Muscle of back (tissue), 11 donors: ENCODE results near the gene RADIL. TPM values are rescaled to one million over a fixed set of nuclear protein-coding genes. Genes with fewer than 3 reads are reported as not detected.

Experiments used
- DNase-seq, 3 donors: peaks; one replicate each; pipeline versions ENCODE4 v3.0.0 to v3.0.0-alpha.2; 2013
- polyA plus RNA-seq, 10 donors: library from polyadenylated mRNA; unstranded; fragments of 120-200 nt; gene quantifications; one replicate each; pipeline ENCODE4 v1.2.1, GENCODE V29; 2013; ENCODE audit not compliant: insufficient read length in 10 of 10

The RADIL gene
- polyA plus RNA-seq, 10 donors: 2.9 to 6.0 (median 3.7) TPM

DNA sequence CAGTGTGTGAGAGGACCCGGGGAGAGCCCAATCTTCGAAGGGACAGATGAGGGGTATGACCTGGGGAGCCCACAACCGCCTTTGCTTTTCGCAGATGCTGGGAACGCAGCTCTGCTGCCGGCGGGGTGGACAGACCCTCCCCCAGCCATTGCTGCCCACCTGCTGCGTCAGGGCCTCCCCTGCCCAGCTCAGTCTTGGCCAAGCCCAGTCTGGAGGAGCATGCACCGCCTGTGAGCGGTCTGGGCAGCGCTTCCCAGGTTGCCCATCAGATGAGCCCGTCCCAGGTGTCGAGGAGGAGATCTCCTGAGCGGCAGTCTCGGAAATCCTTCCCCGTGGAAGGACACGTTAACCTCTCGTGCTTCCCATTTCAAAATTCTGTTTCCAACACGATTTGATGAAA lies 125.4 kb downstream of the RADIL start:
- DNase-seq: no peak

- DNase-seq: no peak
Measured at GRCh38 chr7:4755045-4755444, 128.5 kb downstream of the RADIL start.

GRCh38 chr7:4754433-4755010 lies 129.0 kb downstream of the RADIL start:
- DNase-seq: no peak

DNA sequence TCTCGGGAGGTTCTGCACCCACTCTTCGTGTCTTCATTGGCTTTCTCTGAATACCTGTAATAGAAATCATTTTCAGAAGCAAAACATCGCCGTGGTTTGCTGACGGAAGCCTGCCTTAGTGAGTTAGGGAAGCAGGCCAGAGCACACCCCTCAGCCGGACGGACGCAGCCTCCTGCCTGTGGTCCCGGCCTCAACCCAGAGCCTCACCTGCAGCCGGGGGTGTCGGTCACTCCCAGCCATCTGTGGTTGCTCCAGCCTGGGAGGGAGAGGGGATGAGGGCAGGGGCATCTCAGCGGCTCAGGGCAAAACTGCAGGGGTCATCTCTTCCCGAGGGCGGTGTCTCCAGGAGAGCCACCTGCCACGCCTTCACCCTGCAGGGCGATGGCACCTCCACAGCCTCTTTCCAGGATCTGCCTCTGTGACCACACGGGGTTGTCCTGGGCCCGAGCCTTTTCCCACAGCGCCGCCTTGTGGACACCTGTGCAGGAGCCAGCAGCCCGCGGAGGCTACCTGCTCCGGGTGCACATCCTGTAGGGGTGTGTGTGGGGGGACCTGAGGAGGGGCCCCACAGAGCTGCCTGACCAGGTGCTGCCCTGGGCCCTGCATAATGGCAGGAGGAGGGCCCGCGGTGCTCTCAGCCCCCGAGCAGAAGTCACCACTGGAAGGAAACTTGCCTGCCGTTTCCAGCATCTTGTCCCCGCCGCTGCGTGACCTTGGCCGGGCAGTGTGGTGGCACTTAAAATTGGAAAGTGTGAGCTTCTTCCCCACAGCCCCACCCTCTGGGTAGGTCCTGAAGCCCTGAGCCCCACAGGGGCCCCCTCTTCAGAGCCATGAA lies 129.7 kb downstream of the RADIL start:
- peak in 2 of 3 donors; percentile 70 to 75 for DNase-seq

GRCh38 chr7:4751398-4751947 lies 132.0 kb downstream of the RADIL start:
- DNase-seq: no peak

DNA sequence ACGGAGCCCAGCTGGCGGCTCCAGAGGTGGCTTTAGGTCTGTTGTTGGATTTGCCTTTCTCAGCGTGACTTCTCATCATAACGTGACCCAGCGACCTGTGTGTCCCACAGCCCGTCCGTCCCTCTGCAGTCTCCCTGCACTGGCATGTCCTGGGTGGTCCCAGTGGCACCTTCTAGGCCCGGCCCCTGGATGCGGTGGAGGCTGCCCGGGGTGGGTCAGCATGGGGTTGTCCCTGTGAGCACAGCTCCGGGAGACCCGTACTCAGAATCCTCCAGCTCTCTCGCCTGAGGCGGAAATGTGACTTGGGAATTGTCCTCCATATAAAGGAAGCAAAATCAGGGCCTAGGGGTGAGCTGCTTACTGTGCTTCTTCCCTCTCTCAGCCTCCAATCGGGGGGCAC lies 133.7 kb downstream of the RADIL start:
- no peak for DNase-seq

- DNase-seq: no peak
Measured at GRCh38 chr7:4749363-4749762, 134.2 kb downstream of the RADIL start.

Other genes with a start within 250 kb of the RADIL start
- gene FOXK1, start 201.4 kb downstream of the RADIL start, polyA plus RNA-seq: 10 to 100 TPM; 12.5 to 18.8 (median 16.4) TPM
- gene AP5Z1, start 108.1 kb downstream of the RADIL start, polyA plus RNA-seq: 10 to 100 TPM in 7 of 10 donors, 1 to 10 TPM in 3; 9.1 to 23.4 (median 12.2) TPM
- gene PAPOLB, start 21.7 kb downstream of the RADIL start, polyA plus RNA-seq: under 1 TPM in 5 of 10 donors, not detected in 5; 0.04 to 0.09 (median 0.04) TPM
- gene MMD2, start 75.5 kb upstream of the RADIL start, polyA plus RNA-seq: under 1 TPM in 3 of 10 donors, not detected in 7; 0.10 to 0.19 (median 0.11) TPM
- 10 to 100 TPM in 9 of 10 donors, 1 to 10 TPM in 1; 8.8 to 14.4 (median 12.5) TPM for gene RBAK, start 162.1 kb upstream of the RADIL start, polyA plus RNA-seq